GM21526 (cell line): ENCODE measurements around the gene GRIP2.

Experiments
- ATAC-seq: cut with Tn5 transposase; IDR thresholded peaks from one replicate; pipeline ENCODE4 v1.9.1; 2021; ENCODE audit warnings: moderate library complexity; ENCODE audit not compliant: unreplicated experiment, low FRiP score

The GRIP2 gene

GRCh38 chr3:14440531-14441239 lies 99.5 kb downstream of the GRIP2 start:
- no peak for ATAC-seq

- no peak for ATAC-seq
Measured at GRCh38 chr3:14440168-14440518, 100.0 kb downstream of the GRIP2 start.

GRCh38 chr3:14439501-14440167 lies 100.5 kb downstream of the GRIP2 start:
- ATAC-seq: no peak
